Astrocyte (in vitro differentiated cells and primary cell): Measurements from ENCODE around the gene CACNG1. TPM values are rescaled to one million over a fixed set of nuclear protein-coding genes. Genes with fewer than 3 reads are reported as not detected.

Experiments
- DNase-seq: peaks from one replicate; pipeline ENCODE4 v3.0.0-alpha.2; 2010; ENCODE audit warnings: low read depth
- FAIRE-seq: peaks from 2 replicates; lab custom pipeline; 2011; peaks lifted over from hg19 to GRCh38; lab: Jason Lieb, UNC
- H2AFZ ChIP-seq: 2 replicates; pipeline ENCODE4 v1.6.0; 2012; ENCODE audit warnings: low read depth, low read length, inconsistent platforms
- H3K27ac ChIP-seq: 2 replicates; pipeline ENCODE4 v1.5.1; 2011; ENCODE audit warnings: low read depth, low read length, inconsistent platforms
- H3K27me3 ChIP-seq: 2 replicates; pipeline ENCODE4 v1.6.0; 2011; ENCODE audit warnings: low read length, inconsistent platforms; ENCODE audit not compliant: insufficient read depth
- H3K36me3 ChIP-seq: 2 replicates; pipeline ENCODE4 v1.5.1; 2011; ENCODE audit warnings: low read length, inconsistent platforms; ENCODE audit not compliant: insufficient read depth
- H3K4me1 ChIP-seq: 2 replicates; pipeline ENCODE4 v1.5.1; 2011; ENCODE audit warnings: low read length, inconsistent platforms; ENCODE audit not compliant: insufficient read depth
- H3K4me2 ChIP-seq: 2 replicates; pipeline ENCODE4 v1.6.0; 2012; ENCODE audit warnings: low read length, inconsistent platforms
- H3K4me3 ChIP-seq: 2 replicates; pipeline ENCODE4 v1.5.1; 2011; ENCODE audit warnings: low read depth, mild to moderate bottlenecking, low read length, inconsistent platforms; ENCODE audit not compliant: insufficient read depth
- H3K79me2 ChIP-seq: 2 replicates; pipeline ENCODE4 v1.6.0; 2012; ENCODE audit warnings: mild to moderate bottlenecking, low read length, inconsistent platforms; ENCODE audit not compliant: insufficient read depth
- H3K9ac ChIP-seq: 2 replicates; pipeline ENCODE4 v1.6.0; 2012; ENCODE audit warnings: mild to moderate bottlenecking, low read length, inconsistent platforms
- H3K9me3 ChIP-seq: 2 replicates; pipeline ENCODE4 v1.5.1; 2012; ENCODE audit warnings: low read depth, mild to moderate bottlenecking, low read length, inconsistent platforms; ENCODE audit not compliant: insufficient read depth
- H4K20me1 ChIP-seq: 2 replicates; pipeline ENCODE4 v1.6.0; 2012; ENCODE audit warnings: low read length, inconsistent platforms; ENCODE audit not compliant: insufficient read depth
- H3K27ac Mint-ChIP-seq: one replicate; pipeline ENCODE4 v1.8.0; 2021; ENCODE audit warnings: mild to moderate bottlenecking, mixed read lengths; ENCODE audit not compliant: unreplicated experiment
- H3K27me3 Mint-ChIP-seq: one replicate; pipeline ENCODE4 v1.8.0; 2021; ENCODE audit warnings: low read depth, mixed read lengths; ENCODE audit not compliant: unreplicated experiment
- H3K36me3 Mint-ChIP-seq: one replicate; pipeline ENCODE4 v1.8.0; 2021; ENCODE audit warnings: low read depth, mixed read lengths; ENCODE audit not compliant: unreplicated experiment
- H3K4me1 Mint-ChIP-seq: one replicate; pipeline ENCODE4 v1.8.0; 2021; ENCODE audit warnings: low read depth, mixed read lengths; ENCODE audit not compliant: unreplicated experiment
- H3K4me3 Mint-ChIP-seq: one replicate; pipeline ENCODE4 v1.8.0; 2021; ENCODE audit warnings: mild to moderate bottlenecking, moderate library complexity, mixed read lengths; ENCODE audit not compliant: unreplicated experiment
- H3K9me3 Mint-ChIP-seq: one replicate; pipeline ENCODE4 v1.8.0; 2021; ENCODE audit warnings: mild to moderate bottlenecking, mixed read lengths; ENCODE audit not compliant: unreplicated experiment
- EZH2 ChIP-seq: IDR thresholded peaks from 2 replicates; pipeline ENCODE4 v1.6.1; 2012; ENCODE audit warnings: mild to moderate bottlenecking, low read length, inconsistent platforms; ENCODE audit not compliant: insufficient read depth
- total RNA-seq: library from RNA; stranded (reverse); gene quantifications from 2 replicates; pipeline ENCODE4 v1.2.1, GENCODE V29; 2021
- TF ChIP-seq, protein P1 (sequence below): IDR thresholded peaks from 2 replicates; pipeline ENCODE4 v1.5.1; 2011; ENCODE audit warnings: low read depth, mild to moderate bottlenecking, inconsistent platforms, low read length, moderate library complexity; ENCODE audit not compliant: insufficient read depth

The CACNG1 gene
- total RNA-seq, 1 donor from 2014 or later, result not detected

DNA sequence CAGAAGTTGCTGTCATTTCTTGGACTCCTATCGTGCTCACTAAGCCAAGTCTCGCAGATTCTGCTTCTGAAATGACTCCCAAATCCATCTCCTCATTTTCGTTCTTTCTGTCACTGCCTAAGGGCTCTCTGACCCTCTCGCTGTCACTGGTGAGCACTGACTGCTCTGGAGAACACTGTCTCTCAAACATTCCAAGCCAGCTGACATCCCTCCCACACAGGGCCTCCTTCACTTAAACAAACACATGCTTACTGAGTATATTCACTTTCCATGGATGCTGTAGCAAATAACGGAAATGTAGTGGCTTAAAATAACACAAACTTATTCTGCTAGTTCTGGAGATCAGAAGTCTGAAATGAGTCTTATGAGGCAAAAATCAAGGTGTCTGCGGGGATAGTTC is 18.8 kb downstream of the CACNG1 start:
- H3K9ac ChIP-seq, result no peak overlapping the region
- no peak overlapping the region for H3K27ac ChIP-seq
- no peaks in the 10 kb centered on the region for H3K79me2 ChIP-seq
- H4K20me1 ChIP-seq, result no peaks in the 10 kb centered on the region
- Mint-ChIP-seq H3K4me3 (no peak overlapping the region), H3K36me3 (peaks cover 2% of the 10 kb centered on the region), H3K9me3 (no peaks in the 10 kb centered on the region), H3K27ac (no peak overlapping the region), H3K4me1 (peaks cover 1% of the 10 kb centered on the region), H3K27me3 (no peaks in the 10 kb centered on the region)
- H3K27me3 ChIP-seq, result no peaks in the 10 kb centered on the region
- no peak overlapping the region for H3K4me3 ChIP-seq
- H2AFZ ChIP-seq, result no peak overlapping the region
- H3K36me3 ChIP-seq, result no peaks in the 10 kb centered on the region
- FAIRE-seq (no peak), DNase-seq (no peak)
- H3K4me1 ChIP-seq, result no peaks in the 10 kb centered on the region
- H3K9me3 ChIP-seq, result no peaks in the 10 kb centered on the region
- TF ChIP-seq, protein P1, sequence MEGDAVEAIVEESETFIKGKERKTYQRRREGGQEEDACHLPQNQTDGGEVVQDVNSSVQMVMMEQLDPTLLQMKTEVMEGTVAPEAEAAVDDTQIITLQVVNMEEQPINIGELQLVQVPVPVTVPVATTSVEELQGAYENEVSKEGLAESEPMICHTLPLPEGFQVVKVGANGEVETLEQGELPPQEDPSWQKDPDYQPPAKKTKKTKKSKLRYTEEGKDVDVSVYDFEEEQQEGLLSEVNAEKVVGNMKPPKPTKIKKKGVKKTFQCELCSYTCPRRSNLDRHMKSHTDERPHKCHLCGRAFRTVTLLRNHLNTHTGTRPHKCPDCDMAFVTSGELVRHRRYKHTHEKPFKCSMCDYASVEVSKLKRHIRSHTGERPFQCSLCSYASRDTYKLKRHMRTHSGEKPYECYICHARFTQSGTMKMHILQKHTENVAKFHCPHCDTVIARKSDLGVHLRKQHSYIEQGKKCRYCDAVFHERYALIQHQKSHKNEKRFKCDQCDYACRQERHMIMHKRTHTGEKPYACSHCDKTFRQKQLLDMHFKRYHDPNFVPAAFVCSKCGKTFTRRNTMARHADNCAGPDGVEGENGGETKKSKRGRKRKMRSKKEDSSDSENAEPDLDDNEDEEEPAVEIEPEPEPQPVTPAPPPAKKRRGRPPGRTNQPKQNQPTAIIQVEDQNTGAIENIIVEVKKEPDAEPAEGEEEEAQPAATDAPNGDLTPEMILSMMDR, result no peak
- H3K4me2 ChIP-seq, result no peak overlapping the region

DNA sequence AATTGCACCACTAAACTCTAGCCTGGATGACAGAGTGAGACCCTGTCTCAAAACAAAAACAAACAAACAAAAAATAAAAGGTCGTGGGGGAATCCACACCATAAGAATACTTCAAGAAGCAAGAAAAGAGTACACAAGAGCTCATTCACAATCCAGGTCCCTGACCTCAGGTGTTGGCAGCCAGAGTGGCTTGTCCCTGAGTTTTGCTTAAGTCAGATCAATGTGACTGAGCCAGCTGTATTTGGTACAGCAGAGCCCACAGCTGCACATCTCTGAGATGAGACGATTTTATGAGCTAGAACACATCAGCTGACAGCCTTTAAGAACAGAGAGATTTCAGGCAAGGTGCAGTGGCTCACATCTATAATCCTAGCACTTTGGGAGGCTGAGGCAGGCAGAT is 22.4 kb downstream of the CACNG1 start:
- FAIRE-seq (no peak), DNase-seq (no peak)
- H2AFZ ChIP-seq, result no peak overlapping the region
- Mint-ChIP-seq H3K4me1 (peaks cover 1% of the 10 kb centered on the region), H3K27ac (no peak overlapping the region), H3K36me3 (no peaks in the 10 kb centered on the region), H3K27me3 (no peaks in the 10 kb centered on the region), H3K9me3 (no peaks in the 10 kb centered on the region), H3K4me3 (no peak overlapping the region)
- H3K9me3 ChIP-seq, result no peaks in the 10 kb centered on the region
- no peaks in the 10 kb centered on the region for H3K27me3 ChIP-seq
- H3K4me3 ChIP-seq, result no peak overlapping the region
- no peak overlapping the region for H3K4me2 ChIP-seq
- TF ChIP-seq, protein P1, result no peak
- no peak for TF ChIP-seq EZH2
- H3K27ac ChIP-seq, result no peak overlapping the region
- H3K9ac ChIP-seq, result no peak overlapping the region
- H3K4me1 ChIP-seq, result no peaks in the 10 kb centered on the region
- H4K20me1 ChIP-seq, result no peaks in the 10 kb centered on the region
- no peaks in the 10 kb centered on the region for H3K79me2 ChIP-seq
- no peaks in the 10 kb centered on the region for H3K36me3 ChIP-seq

DNA sequence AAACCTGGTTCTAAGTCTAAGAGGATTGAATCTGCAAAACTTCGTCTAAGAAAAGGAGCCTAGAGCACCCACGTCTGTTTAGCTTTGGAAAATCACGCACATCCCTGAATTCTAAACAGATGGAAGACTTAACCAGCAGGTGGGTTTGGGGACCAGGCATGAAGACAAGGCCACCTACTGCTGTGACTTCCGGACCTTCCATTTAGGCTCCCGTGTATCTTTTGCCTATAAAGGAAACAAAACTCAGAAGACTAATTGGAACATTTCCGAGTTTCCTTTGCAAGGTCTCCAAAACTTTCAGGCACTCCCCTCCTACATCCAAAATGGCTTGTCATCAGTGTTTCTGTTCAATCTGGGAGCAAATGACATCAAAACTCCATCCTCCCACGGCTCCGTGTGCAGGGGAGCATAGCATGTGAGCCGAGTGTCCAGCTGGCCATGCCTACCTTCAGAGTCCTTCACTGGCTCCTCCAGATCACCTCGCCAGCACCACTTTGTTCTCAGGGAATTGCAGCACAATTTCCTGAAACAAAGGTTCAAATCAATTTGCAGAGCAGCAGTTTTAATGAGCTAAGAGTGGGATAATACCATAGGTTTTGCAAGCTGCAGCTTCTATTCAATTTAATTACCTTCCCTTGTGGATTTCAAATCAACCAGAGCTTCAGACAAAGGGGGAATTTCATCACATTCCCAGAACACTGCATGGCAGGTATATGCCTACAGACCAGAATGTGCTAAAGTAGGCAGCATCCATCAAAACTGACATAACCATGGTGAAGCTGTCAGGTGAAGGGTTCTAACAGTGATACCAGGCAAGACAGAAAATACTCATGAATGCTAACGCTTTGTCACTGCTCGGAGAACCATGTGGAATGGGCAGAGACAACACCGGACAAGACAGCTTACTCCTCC is 23.5 kb downstream of the CACNG1 start:
- no peak overlapping the region for H3K4me3 ChIP-seq
- H3K27me3 Mint-ChIP-seq, result no peaks in the 10 kb centered on the region
- no peaks in the 10 kb centered on the region for H3K79me2 ChIP-seq
- no peak overlapping the region for H3K4me2 ChIP-seq
- H3K27me3 ChIP-seq, result no peaks in the 10 kb centered on the region
- FAIRE-seq, result no peak
- no peak overlapping the region for H2AFZ ChIP-seq
- no peaks in the 10 kb centered on the region for H3K36me3 ChIP-seq
- H3K4me1 ChIP-seq, result no peaks in the 10 kb centered on the region
- peaks cover 1% of the 10 kb centered on the region for H3K4me1 Mint-ChIP-seq
- no peak overlapping the region for H3K27ac ChIP-seq
- H3K9ac ChIP-seq, result no peak overlapping the region
- no peaks in the 10 kb centered on the region for H4K20me1 ChIP-seq
- TF ChIP-seq, protein P1, result no peak
- no peak for TF ChIP-seq EZH2
- no peak overlapping the region for H3K4me3 Mint-ChIP-seq
- no peaks in the 10 kb centered on the region for H3K36me3 Mint-ChIP-seq
- no peak for DNase-seq
- H3K9me3 ChIP-seq, result no peaks in the 10 kb centered on the region
- H3K27ac Mint-ChIP-seq, result no peak overlapping the region
- no peaks in the 10 kb centered on the region for H3K9me3 Mint-ChIP-seq
